Measurements from ENCODE around the gene FBXW5. TPM values are rescaled to one million over a fixed set of nuclear protein-coding genes. Genes with fewer than 3 reads are reported as not detected.
A peak's percentile ranks its signal among the peaks of the same experiment; 100 is the strongest.

FBXW5 gene
- total RNA-seq, 1 experiment from 2014 or later = 66.8 TPM

DNA sequence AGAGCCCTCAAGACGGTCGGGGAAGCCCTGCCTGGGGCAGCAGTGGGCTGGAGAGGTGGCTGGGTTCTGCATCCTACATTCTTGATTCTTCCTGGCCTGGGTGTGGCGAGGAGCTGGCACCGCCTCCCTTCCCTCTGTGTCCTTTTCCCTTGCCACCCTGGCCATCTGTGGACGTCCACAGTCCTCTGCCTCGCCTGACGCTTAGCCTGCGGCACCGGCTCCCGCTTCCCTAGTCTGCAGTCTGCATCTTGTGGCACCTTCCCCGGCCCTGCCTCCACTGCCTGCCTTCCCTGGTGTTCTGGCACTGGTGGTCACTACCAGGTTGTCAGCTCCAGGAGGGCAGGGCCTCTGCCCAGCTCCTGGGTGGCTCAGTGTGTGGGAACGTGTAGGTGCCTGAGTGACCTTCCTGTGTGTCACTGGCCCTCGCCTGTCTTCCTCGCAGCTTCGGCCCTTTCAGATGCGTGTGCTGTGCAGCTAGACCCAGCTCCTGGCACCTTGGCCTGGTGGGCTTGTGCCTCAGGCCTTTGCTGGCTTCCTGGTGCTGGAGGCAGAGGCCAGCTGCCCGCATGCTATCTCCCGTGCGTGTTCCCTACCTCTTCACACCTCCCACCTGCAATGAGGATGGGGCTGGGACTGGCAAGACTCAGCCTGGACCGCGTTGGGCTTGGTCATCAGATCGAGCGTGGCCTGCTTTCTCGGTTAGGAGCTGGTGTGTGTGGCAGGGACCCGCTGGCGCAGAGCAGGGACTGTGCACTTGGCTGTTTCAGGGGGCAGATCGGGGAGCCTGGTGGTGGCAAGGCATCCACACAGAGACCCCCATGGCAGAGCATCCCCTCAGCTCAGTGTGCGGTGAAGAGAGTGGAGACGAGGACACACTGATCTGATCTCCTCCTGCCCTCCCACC, 37.3 kb downstream of the FBXW5 start:
- no peaks in the 10 kb centered on the region for H3K9me3 ChIP-seq
- Mint-ChIP-seq H3K27ac (ENCODE audit: unreplicated experiment) (peak overlapping the region; percentile 34), H3K4me1 (ENCODE audit: low read depth, unreplicated experiment) (no peaks in the 10 kb centered on the region), H3K4me3 (ENCODE audit: unreplicated experiment) (no peak overlapping the region), H3K9me3 (ENCODE audit: unreplicated experiment) (no peaks in the 10 kb centered on the region), H3K27me3 (ENCODE audit: insufficient read depth, unreplicated experiment) (no peaks in the 10 kb centered on the region), H3K36me3 (ENCODE audit: insufficient read depth, unreplicated experiment) (peaks cover 83% of the 10 kb centered on the region)
- ChIA-PET CTCF (interaction anchor here (0.6 to 0.8 kb wide), 2 partner anchors 33 to 65 kb away, joined by 3 to 4 read pairs; partner anchors contain the start of gene AJM1), POLR2A (interaction anchor here (0.6 kb wide), 1 partner anchor 10 kb away, joined by 3 read pairs; no protein-coding TSS in a partner anchor)
- H3K36me3 ChIP-seq (ENCODE audit: control insufficient read depth, insufficient read depth, low read length) = peaks cover 1% of the 10 kb centered on the region; the same call in 1 of the 2 replicates
- H3K4me3 ChIP-seq (ENCODE audit: low read depth, low read length) = no peak overlapping the region
- BruUV-seq (replicated peaks) = no TSS peak
- intact Hi-C loops (cut with micrococcal nuclease; ENCODE audit: unreplicated experiment) = no loop called here
- TF ChIP-seq, protein P1, sequence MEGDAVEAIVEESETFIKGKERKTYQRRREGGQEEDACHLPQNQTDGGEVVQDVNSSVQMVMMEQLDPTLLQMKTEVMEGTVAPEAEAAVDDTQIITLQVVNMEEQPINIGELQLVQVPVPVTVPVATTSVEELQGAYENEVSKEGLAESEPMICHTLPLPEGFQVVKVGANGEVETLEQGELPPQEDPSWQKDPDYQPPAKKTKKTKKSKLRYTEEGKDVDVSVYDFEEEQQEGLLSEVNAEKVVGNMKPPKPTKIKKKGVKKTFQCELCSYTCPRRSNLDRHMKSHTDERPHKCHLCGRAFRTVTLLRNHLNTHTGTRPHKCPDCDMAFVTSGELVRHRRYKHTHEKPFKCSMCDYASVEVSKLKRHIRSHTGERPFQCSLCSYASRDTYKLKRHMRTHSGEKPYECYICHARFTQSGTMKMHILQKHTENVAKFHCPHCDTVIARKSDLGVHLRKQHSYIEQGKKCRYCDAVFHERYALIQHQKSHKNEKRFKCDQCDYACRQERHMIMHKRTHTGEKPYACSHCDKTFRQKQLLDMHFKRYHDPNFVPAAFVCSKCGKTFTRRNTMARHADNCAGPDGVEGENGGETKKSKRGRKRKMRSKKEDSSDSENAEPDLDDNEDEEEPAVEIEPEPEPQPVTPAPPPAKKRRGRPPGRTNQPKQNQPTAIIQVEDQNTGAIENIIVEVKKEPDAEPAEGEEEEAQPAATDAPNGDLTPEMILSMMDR (IDR thresholded peaks at IDR 0.05; ENCODE audit: insufficient read depth in 1 of 2, low read depth in 1 of 2, low read length in 1 of 2, severe bottlenecking in 1 of 2, unreplicated experiment in 1 of 2) = no peak
- no peak for DNase-seq
- H3K27me3 ChIP-seq (replicated peaks; ENCODE audit: control insufficient read depth, insufficient read depth, low read length) = no peaks in the 10 kb centered on the region
- peaks cover 1% of the 10 kb centered on the region; the same call in 1 of the 2 replicates for H3K4me1 ChIP-seq

DNA sequence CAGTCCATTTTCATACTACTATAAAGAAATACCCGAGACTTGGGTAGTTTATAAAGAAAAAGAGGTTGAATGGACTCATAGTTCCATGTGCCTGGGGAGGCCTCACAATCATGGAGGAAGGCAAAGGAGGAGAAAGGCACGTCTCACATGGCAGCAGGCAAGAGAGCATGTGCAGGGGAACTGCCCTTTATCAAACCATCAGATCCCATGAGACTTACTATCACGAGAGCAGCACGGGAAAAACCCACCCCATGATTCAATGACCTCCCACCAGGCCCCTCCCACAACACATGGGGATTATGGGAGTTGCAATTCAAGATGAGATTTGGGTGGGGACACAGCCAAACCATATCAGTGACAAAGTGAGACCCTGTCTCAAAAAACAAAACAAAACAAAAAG, 38.3 kb downstream of the FBXW5 start:
- H3K4me1 ChIP-seq = peaks cover 11% of the 10 kb centered on the region
- Mint-ChIP-seq H3K4me3 (ENCODE audit: unreplicated experiment) (no peak overlapping the region), H3K9me3 (ENCODE audit: unreplicated experiment) (no peaks in the 10 kb centered on the region), H3K4me1 (ENCODE audit: low read depth, unreplicated experiment) (peaks cover 8% of the 10 kb centered on the region), H3K27me3 (ENCODE audit: insufficient read depth, unreplicated experiment) (no peaks in the 10 kb centered on the region), H3K36me3 (ENCODE audit: insufficient read depth, unreplicated experiment) (peaks cover 85% of the 10 kb centered on the region), H3K27ac (ENCODE audit: unreplicated experiment) (peak overlapping the region; percentile 34)
- no peaks in the 10 kb centered on the region for H3K27me3 ChIP-seq (replicated peaks; ENCODE audit: control insufficient read depth, insufficient read depth, low read length)
- no peak for DNase-seq
- H3K4me3 ChIP-seq (ENCODE audit: low read depth, low read length) = no peak overlapping the region
- TF ChIP-seq, protein P1 (IDR thresholded peaks at IDR 0.05; ENCODE audit: insufficient read depth in 1 of 2, low read depth in 1 of 2, low read length in 1 of 2, severe bottlenecking in 1 of 2, unreplicated experiment in 1 of 2) = no peak
- intact Hi-C loops (cut with micrococcal nuclease; ENCODE audit: unreplicated experiment) = no loop called here
- ChIA-PET CTCF (no interaction called here), POLR2A (no interaction called here)
- peaks cover 1% of the 10 kb centered on the region; the same call in 1 of the 2 replicates for H3K36me3 ChIP-seq (ENCODE audit: control insufficient read depth, insufficient read depth, low read length)
- no TSS peak for BruUV-seq (replicated peaks)
- H3K9me3 ChIP-seq = no peaks in the 10 kb centered on the region

DNA sequence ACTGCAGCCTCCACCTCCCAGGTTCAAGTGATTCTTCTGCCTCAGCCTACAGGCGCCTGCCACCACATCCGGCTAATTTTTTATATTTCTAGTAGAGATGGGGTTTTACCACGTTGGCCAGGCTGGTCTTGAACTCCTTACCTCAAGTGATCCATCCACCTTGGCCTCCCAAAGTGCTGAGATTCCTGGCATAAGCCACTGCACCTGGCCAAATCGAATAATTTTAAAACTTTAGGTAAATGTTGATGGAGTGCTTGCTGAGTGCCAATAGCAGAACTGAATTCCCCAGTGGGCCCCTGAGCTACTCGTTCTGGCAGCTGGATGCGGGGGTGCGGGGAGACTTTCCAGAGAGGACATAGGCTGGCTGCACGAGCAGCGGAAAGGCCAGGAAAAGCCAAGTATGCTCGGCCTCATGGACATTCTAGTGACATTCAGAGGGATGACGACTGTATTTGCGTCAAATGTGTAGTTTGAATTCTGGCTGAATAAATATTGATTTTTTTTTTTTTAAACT, 41.4 kb downstream of the FBXW5 start:
- Histone ChIP-seq H3K4me3 (ENCODE audit: low read depth, low read length) (no peak overlapping the region), H3K4me1 (peaks cover 19% of the 10 kb centered on the region), H3K36me3 (ENCODE audit: control insufficient read depth, insufficient read depth, low read length) (0 out of 2 replicates have a peak, but pooled peaks cover 1% of the 10 kb centered on the region), H3K9me3 (no peaks in the 10 kb centered on the region), H3K27me3 (replicated peaks; ENCODE audit: control insufficient read depth, insufficient read depth, low read length) (no peaks in the 10 kb centered on the region)
- Mint-ChIP-seq H3K4me3 (ENCODE audit: unreplicated experiment) (no peak overlapping the region), H3K27me3 (ENCODE audit: insufficient read depth, unreplicated experiment) (no peaks in the 10 kb centered on the region), H3K9me3 (ENCODE audit: unreplicated experiment) (no peaks in the 10 kb centered on the region), H3K4me1 (ENCODE audit: low read depth, unreplicated experiment) (peaks cover 18% of the 10 kb centered on the region), H3K36me3 (ENCODE audit: insufficient read depth, unreplicated experiment) (peaks cover 78% of the 10 kb centered on the region), H3K27ac (ENCODE audit: unreplicated experiment) (no peak overlapping the region)
- no TSS peak for BruUV-seq (replicated peaks)
- intact Hi-C loops (cut with micrococcal nuclease; ENCODE audit: unreplicated experiment) = no loop called here
- ChIA-PET CTCF (no interaction called here), POLR2A (no interaction called here)
- DNase-seq = no peak
- TF ChIP-seq, protein P1 (IDR thresholded peaks at IDR 0.05; ENCODE audit: insufficient read depth in 1 of 2, low read depth in 1 of 2, low read length in 1 of 2, severe bottlenecking in 1 of 2, unreplicated experiment in 1 of 2) = no peak

Measured in Caco-2 (cell line).